Activated CD4-positive, CD25-positive, alpha-beta regulatory T cell treated with anti-CD3 and anti-CD28 coated beads, Interleukin-2, amount 50 U/mL, for 16 hours (primary cell): ENCODE data around the gene ONECUT1.
"Not testable (repeated sequence)": the region's sequence is repeated elsewhere in the genome, so short reads cannot be mapped to it uniquely, and the experiment has no call there.

Source experiments
- DNase-seq: peaks from one replicate; pipeline ENCODE4 v3.0.0-alpha.2; 2020; ENCODE audit warnings: low read depth, low spot score

ONECUT1 gene

GRCh38 chr15:52790169-52790708, at the start of gene ONECUT1:
Gene ONECUT1 (minus strand): TSS chr15:52790336. CDS start chr15:52789884, 452 bp downstream.
- no peak for DNase-seq

GRCh38 chr15:52834379-52834778, 44.2 kb upstream of the ONECUT1 start:
- DNase-seq, result no peak

- not testable (repeated sequence) for DNase-seq
These were observed 34.2 kb upstream of the ONECUT1 start for GRCh38 chr15:52824169-52824942.

- DNase-seq, result no peak
These were observed 32.3 kb upstream of the ONECUT1 start for GRCh38 chr15:52822475-52822874.

- no peak for DNase-seq
These were observed 29.1 kb upstream of the ONECUT1 start for GRCh38 chr15:52819253-52819652.

GRCh38 chr15:52815899-52816298, 25.8 kb upstream of the ONECUT1 start:
- DNase-seq, result not testable (repeated sequence)

- no peak for DNase-seq
These were observed 18.9 kb upstream of the ONECUT1 start for GRCh38 chr15:52808996-52809395.

GRCh38 chr15:52808441-52808840, 18.3 kb upstream of the ONECUT1 start:
- DNase-seq, result no peak

GRCh38 chr15:52806284-52806655, 16.1 kb upstream of the ONECUT1 start:
- DNase-seq, result no peak

GRCh38 chr15:52805351-52806283, 15.5 kb upstream of the ONECUT1 start:
- DNase-seq, result no peak

GRCh38 chr15:52804526-52805081, 14.5 kb upstream of the ONECUT1 start:
- DNase-seq, result no peak

- no peak for DNase-seq
These were observed 13.6 kb upstream of the ONECUT1 start for GRCh38 chr15:52803467-52804306.

- DNase-seq, result no peak
These were observed 13.0 kb upstream of the ONECUT1 start for GRCh38 chr15:52803108-52803466.

- no peak for DNase-seq
These were observed 12.0 kb upstream of the ONECUT1 start for GRCh38 chr15:52802110-52802509.

- DNase-seq, result no peak
These were observed 11.6 kb upstream of the ONECUT1 start for GRCh38 chr15:52801748-52802085.

GRCh38 chr15:52800828-52801747, 11.0 kb upstream of the ONECUT1 start:
- no peak for DNase-seq

GRCh38 chr15:52799145-52799811, 9.1 kb upstream of the ONECUT1 start:
- no peak for DNase-seq

- no peak for DNase-seq
These were observed 8.5 kb upstream of the ONECUT1 start for GRCh38 chr15:52798529-52799101.
